SHP77 (cell line): ENCODE measurements around the gene FAM222B.

ENCODE experiments used
- DNase-seq, 2 experiments: peaks; one replicate each; lab custom pipeline; 2025; lab: John Stamatoyannopoulos, UW

Gene FAM222B

GRCh38 chr17:28773736-28774135, 68.9 kb downstream of the FAM222B start:
- no peak for DNase-seq

GRCh38 chr17:28765038-28765437, 77.6 kb downstream of the FAM222B start:
- DNase-seq: no peak

GRCh38 chr17:28763804-28764266, 78.8 kb downstream of the FAM222B start:
- DNase-seq: peak; percentile 7 to 49

- no peak for DNase-seq
Observed at GRCh38 chr17:28763137-28763799, 79.3 kb downstream of the FAM222B start.

GRCh38 chr17:28760601-28761562, 81.7 kb downstream of the FAM222B start:
- no peak for DNase-seq

- no peak for DNase-seq
Observed at GRCh38 chr17:28759256-28759865, 83.2 kb downstream of the FAM222B start.

GRCh38 chr17:28758411-28759121, 84.0 kb downstream of the FAM222B start:
- DNase-seq: no peak

GRCh38 chr17:28756049-28756804, 86.4 kb downstream of the FAM222B start:
- no peak for DNase-seq

GRCh38 chr17:28755486-28755885, 87.1 kb downstream of the FAM222B start:
- DNase-seq: no peak

GRCh38 chr17:28751600-28752366, 90.8 kb downstream of the FAM222B start:
- DNase-seq: no peak

GRCh38 chr17:28750178-28751047, 92.2 kb downstream of the FAM222B start:
- DNase-seq: peak; percentile 90 to 91

- no peak for DNase-seq
Observed at GRCh38 chr17:28749516-28750177, 92.9 kb downstream of the FAM222B start.

- DNase-seq: no peak
Observed at GRCh38 chr17:28748852-28749515, 93.6 kb downstream of the FAM222B start.

- DNase-seq: no peak
Observed at GRCh38 chr17:28747801-28748750, 94.5 kb downstream of the FAM222B start.

- peak; percentile 21 to 22 for DNase-seq
Observed at GRCh38 chr17:28747051-28747691, 95.4 kb downstream of the FAM222B start.

- peak; percentile 62 to 80 for DNase-seq
Observed at GRCh38 chr17:28746611-28747050, 96.0 kb downstream of the FAM222B start.
